Esophagus squamous epithelium (tissue), 5 donors: ENCODE measurements around the gene ZNF189. TPM values are rescaled to one million over a fixed set of nuclear protein-coding genes. Genes with fewer than 3 reads are reported as not detected.

ENCODE experiments used
- DNase-seq: peaks from one replicate; lab custom pipeline; 2025; lab: John Stamatoyannopoulos, UW
- H3K27ac ChIP-seq, 4 donors: fragments of 200-600 bp; sonication (generic); one replicate each; pipeline ENCODE4 v1.5.1; 2016 to 2019; ENCODE audit warnings: mild to moderate bottlenecking in 1 of 4
- H3K27me3 ChIP-seq, 4 donors: fragments of 200-600 bp; sonication (generic); 1 replicate in 3 of 4; 2 replicates in 1 of 4; pipeline versions ENCODE4 v1.5.1 to v1.6.0; 2017 to 2021; ENCODE audit warnings: antibody characterized with exemption in 1 of 4
- H3K36me3 ChIP-seq, 3 donors: fragments of 200-600 bp; sonication (generic); one replicate each; pipeline ENCODE4 v1.5.1; 2016 to 2019
- H3K4me1 ChIP-seq, 3 donors: fragments of 200-600 bp; sonication (generic); one replicate each; pipeline ENCODE4 v1.5.1; 2017 to 2019
- H3K4me3 ChIP-seq, 4 donors: fragments of 200-600 bp; sonication (generic); 1 replicate in 3 of 4; 2 replicates in 1 of 4; pipeline ENCODE4 v1.5.1; 2016 to 2019; ENCODE audit warnings: mild to moderate bottlenecking in 2 of 4, moderate library complexity in 1 of 4
- H3K9me3 ChIP-seq, 3 donors: fragments of 200-600 bp; sonication (generic); one replicate each; pipeline ENCODE4 v1.5.1; 2016 to 2019
- CTCF ChIP-seq, 6 experiments: fragments of 450-650 bp in 4 of 6; fragments of 200-600 bp in 2 of 6; sonication (generic) in 2 of 6; IDR thresholded peaks; one replicate each; pipeline ENCODE4 v1.5.1; 2016 to 2019; ENCODE audit warnings: antibody characterized with exemption in 6 of 6, mild to moderate bottlenecking in 4 of 6, moderate library complexity in 4 of 6
- POLR2A ChIP-seq, 4 donors: fragments of 450-650 bp; IDR thresholded peaks; one replicate each; pipeline ENCODE4 v1.6.1; 2017; ENCODE audit warnings: antibody characterized with exemption in 4 of 4, mild to moderate bottlenecking in 4 of 4, moderate library complexity in 3 of 4
- WGBS, 2 donors: methylation state at CpG; one replicate each; pipeline ENCODE4 v1.1.5; 2018; 5-methylcytosine and 5-hydroxymethylcytosine counted together
- intact Hi-C: fragments of 100-400 bp; cut with DNase I; formaldehyde crosslinking; loops from one replicate; pipeline ENCODE4 v1.15.0; 2022
- total RNA-seq, 4 donors: library from RNA; depleted of rRNA; stranded (reverse); fragments of >200 nt; gene quantifications; one replicate each; pipeline ENCODE4 v1.1.0, GENCODE V29; 2016
- donor health status: DM: yes; HTN: yes; CAD: no.

The ZNF189 gene
- total RNA-seq, 4 donors from 2014 or later = 5.0 to 14.7 (median 6.6) TPM

GRCh38 chr9:101446732-101447131, 48.1 kb downstream of the ZNF189 start:
- DNase-seq = no peak
- no peak for TF ChIP-seq POLR2A (IDR thresholded peaks at IDR 0.05)
- no peak for TF ChIP-seq CTCF (IDR thresholded peaks at IDR 0.05)
- Histone ChIP-seq H3K9me3 (no peaks in the 10 kb centered on the region), H3K27me3 (peaks cover 0 to 22% (median 0%) of the 10 kb centered on the region in 4 donors), H3K4me1 (peaks cover 0 to 13% (median 4%) of the 10 kb centered on the region in 3 donors), H3K36me3 (no peaks in the 10 kb centered on the region), H3K4me3 (no peak overlapping the region), H3K27ac (no peak overlapping the region)
- intact Hi-C loops = no loop called here

- Histone ChIP-seq H3K4me3 (peak overlapping the region in 2 of 4 donors; percentile 51 to 53), H3K27ac (no peak overlapping the region)
These were observed 50.0 kb downstream of the ZNF189 start for GRCh38 chr9:101448680-101449070.

GRCh38 chr9:101449071-101449721, 50.5 kb downstream of the ZNF189 start:
- no peak for DNase-seq
- H3K27ac ChIP-seq = peak overlapping the region in 2 of 4 donors; percentile 35 to 69
- 1 to 3% methylated on average over 19 to 22 of the region's 40 CpGs for WGBS, 2 donors

More at GRCh38 chr9:101448680-101449070, 50.0 kb downstream of the ZNF189 start:
- Histone ChIP-seq H3K27me3 (peaks cover 0 to 28% (median 0%) of the 10 kb centered on the region in 4 donors), H3K36me3 (no peaks in the 10 kb centered on the region), H3K9me3 (no peaks in the 10 kb centered on the region), H3K4me1 (peaks cover 0 to 13% (median 4%) of the 10 kb centered on the region in 3 donors)
- TF ChIP-seq CTCF (IDR thresholded peaks at IDR 0.05) (no peak), POLR2A (IDR thresholded peaks at IDR 0.05) (no peak)
- no peak for DNase-seq
- intact Hi-C loops = no loop called here
- 42 to 66% methylated on average over 2 to 4 of the region's 4 CpGs for WGBS, 2 donors

GRCh38 chr9:101450931-101451330, 52.3 kb downstream of the ZNF189 start:
- Histone ChIP-seq H3K27me3 (peaks cover 0 to 28% (median 0%) of the 10 kb centered on the region in 4 donors), H3K4me3 (no peak overlapping the region), H3K4me1 (peaks cover 0 to 13% (median 4%) of the 10 kb centered on the region in 3 donors), H3K27ac (no peak overlapping the region), H3K9me3 (no peaks in the 10 kb centered on the region), H3K36me3 (no peaks in the 10 kb centered on the region)
- intact Hi-C loops = no loop called here
- DNase-seq = no peak
- TF ChIP-seq CTCF (IDR thresholded peaks at IDR 0.05) = no peak
- TF ChIP-seq POLR2A (IDR thresholded peaks at IDR 0.05) = no peak
- WGBS, 2 donors = 59 to 66% methylated on average over 4 of the region's 4 CpGs

More at GRCh38 chr9:101449071-101449721, 50.5 kb downstream of the ZNF189 start:
- H3K9me3 ChIP-seq = no peaks in the 10 kb centered on the region
- H3K27me3 ChIP-seq = peaks cover 0 to 28% (median 0%) of the 10 kb centered on the region in 4 donors
- intact Hi-C loops = no loop called here
- peak overlapping the region; percentile 38 to 78 (median 52) for H3K4me3 ChIP-seq
- H3K4me1 ChIP-seq = peaks cover 0 to 13% (median 4%) of the 10 kb centered on the region in 3 donors
- TF ChIP-seq CTCF (IDR thresholded peaks at IDR 0.05) (peak; percentile 45 to 71 (median 60)), POLR2A (IDR thresholded peaks at IDR 0.05) (no peak)
- no peaks in the 10 kb centered on the region for H3K36me3 ChIP-seq

- intact Hi-C loops = no loop called here
- Histone ChIP-seq H3K27ac (no peak overlapping the region), H3K4me3 (no peak overlapping the region), H3K9me3 (no peaks in the 10 kb centered on the region), H3K27me3 (peaks cover 0 to 26% (median 0%) of the 10 kb centered on the region in 4 donors), H3K4me1 (peaks cover 0 to 13% (median 4%) of the 10 kb centered on the region in 3 donors), H3K36me3 (no peaks in the 10 kb centered on the region)
- DNase-seq = no peak
- TF ChIP-seq POLR2A (IDR thresholded peaks at IDR 0.05) = no peak
- TF ChIP-seq CTCF (IDR thresholded peaks at IDR 0.05) = no peak
- WGBS, 2 donors = 83% methylated on average over 4 of the region's 4 CpGs; no CpG with 5 or more reads in 1 of the 2 donors
These were observed 52.8 kb downstream of the ZNF189 start for GRCh38 chr9:101451498-101451897.
